Measurements from ENCODE around the gene FSIP1. TPM values are rescaled to one million over a fixed set of nuclear protein-coding genes. Genes with fewer than 3 reads are reported as not detected.
"Not testable (repeated sequence)": the region's sequence is repeated elsewhere in the genome, so short reads cannot be mapped to it uniquely, and the experiment has no call there.

FSIP1 gene
- polyA plus RNA-seq, 1 experiment = 0.22 TPM

- H3K36me3 ChIP-seq (ENCODE audit: control insufficient read depth, insufficient read depth, low read length) = peaks cover under 1% of the 10 kb centered on the region; the same call in 1 of the 2 replicates
- no peak for DNase-seq (ENCODE audit: low read depth)
- CTCF ChIA-PET = interaction anchor here (0.8 kb wide), 1 partner anchor 15 kb away, joined by 3 read pairs; no protein-coding TSS in a partner anchor
- H3K27me3 ChIP-seq (ENCODE audit: control insufficient read depth, insufficient read depth, low read length) = no peaks in the 10 kb centered on the region
- TF ChIP-seq CTCF (IDR thresholded peaks at IDR 0.05; ENCODE audit: insufficient read depth, low read depth, low read length) = no peak
- no peak overlapping the region for H3K4me3 ChIP-seq (ENCODE audit: low read depth, low read length)
- POLR2A ChIA-PET = no interaction called here
These were observed 37.5 kb upstream of the FSIP1 start for GRCh38 chr15:39820050-39820602.

GRCh38 chr15:39819533-39819932, 36.9 kb upstream of the FSIP1 start:
- H3K36me3 ChIP-seq (ENCODE audit: control insufficient read depth, insufficient read depth, low read length) = peaks cover 2% of the 10 kb centered on the region
- POLR2A ChIA-PET = no interaction called here
- DNase-seq (ENCODE audit: low read depth) = no peak
- H3K4me3 ChIP-seq (ENCODE audit: low read depth, low read length) = no peak overlapping the region
- H3K27me3 ChIP-seq (ENCODE audit: control insufficient read depth, insufficient read depth, low read length) = no peaks in the 10 kb centered on the region
- CTCF ChIA-PET = interaction anchor here (0.8 kb wide), 1 partner anchor 14 kb away, joined by 3 read pairs; no protein-coding TSS in a partner anchor
- TF ChIP-seq CTCF (IDR thresholded peaks at IDR 0.05; ENCODE audit: insufficient read depth, low read depth, low read length) = no peak

- Histone ChIP-seq H3K4me3 (ENCODE audit: low read depth, low read length) (no peak overlapping the region), H3K27me3 (ENCODE audit: control insufficient read depth, insufficient read depth, low read length) (no peaks in the 10 kb centered on the region), H3K36me3 (ENCODE audit: control insufficient read depth, insufficient read depth, low read length) (peaks cover 2% of the 10 kb centered on the region)
- ChIA-PET CTCF (interaction anchor here (1.2 to 1.4 kb wide), 4 partner anchors 11 to 132 kb away, joined by 3 to 5 read pairs (median 4); no protein-coding TSS in a partner anchor), POLR2A (no interaction called here)
- DNase-seq (ENCODE audit: low read depth) = no peak
- no peak for TF ChIP-seq CTCF (IDR thresholded peaks at IDR 0.05; ENCODE audit: insufficient read depth, low read depth, low read length)
These were observed 35.3 kb upstream of the FSIP1 start for GRCh38 chr15:39817892-39818291.

- DNase-seq (ENCODE audit: low read depth) = no peak
- TF ChIP-seq CTCF (IDR thresholded peaks at IDR 0.05; ENCODE audit: insufficient read depth, low read depth, low read length) = no peak
- ChIA-PET CTCF (no interaction called here), POLR2A (no interaction called here)
- H3K36me3 ChIP-seq (ENCODE audit: control insufficient read depth, insufficient read depth, low read length) = peaks cover 2% of the 10 kb centered on the region
- H3K27me3 ChIP-seq (ENCODE audit: control insufficient read depth, insufficient read depth, low read length) = no peaks in the 10 kb centered on the region
- no peak overlapping the region for H3K4me3 ChIP-seq (ENCODE audit: low read depth, low read length)
These were observed 31.8 kb upstream of the FSIP1 start for GRCh38 chr15:39814489-39814888.

- CTCF ChIA-PET; POLR2A ChIA-PET; DNase-seq (ENCODE audit: low read depth); H3K27me3 ChIP-seq (ENCODE audit: control insufficient read depth, insufficient read depth, low read length); H3K36me3 ChIP-seq (ENCODE audit: control insufficient read depth, insufficient read depth, low read length); H3K4me3 ChIP-seq (ENCODE audit: low read depth, low read length): not testable (repeated sequence)
These were observed 30.0 kb upstream of the FSIP1 start for GRCh38 chr15:39812651-39813050.

GRCh38 chr15:39808909-39809308, 26.3 kb upstream of the FSIP1 start:
- TF ChIP-seq CTCF (IDR thresholded peaks at IDR 0.05; ENCODE audit: insufficient read depth, low read depth, low read length) = no peak
- no peak for DNase-seq (ENCODE audit: low read depth)
- Histone ChIP-seq H3K4me3 (ENCODE audit: low read depth, low read length) (no peak overlapping the region), H3K27me3 (ENCODE audit: control insufficient read depth, insufficient read depth, low read length) (no peaks in the 10 kb centered on the region), H3K36me3 (ENCODE audit: control insufficient read depth, insufficient read depth, low read length) (peaks cover 8% of the 10 kb centered on the region)
- POLR2A ChIA-PET = no interaction called here
- CTCF ChIA-PET = no interaction called here

Measured in BJ (cell line).